Breast epithelium (tissue), 3 donors: ENCODE measurements around the gene SLC44A2.

Experiments
- CTCF ChIP-seq, 3 donors: fragments of 450-650 bp; IDR thresholded peaks; one replicate each; pipeline ENCODE4 v1.5.1; 2016 to 2017; ENCODE audit warnings: antibody characterized with exemption in 3 of 3, mild to moderate bottlenecking in 3 of 3, moderate library complexity in 3 of 3
- POLR2A ChIP-seq: fragments of 450-650 bp; IDR thresholded peaks from one replicate; pipeline ENCODE4 v1.6.1; 2016; ENCODE audit warnings: antibody characterized with exemption, mild to moderate bottlenecking, moderate library complexity
- POLR2AphosphoS5 ChIP-seq, 3 donors: sonication (generic); formaldehyde crosslinking; IDR thresholded peaks; one replicate each; pipeline ENCODE4 v1.6.1; 2017; ENCODE audit warnings: antibody characterized with exemption in 3 of 3

- no peak for TF ChIP-seq CTCF (IDR thresholded peaks at IDR 0.05)
- no peak for TF ChIP-seq POLR2AphosphoS5 (IDR thresholded peaks at IDR 0.05)
- no peak for TF ChIP-seq POLR2A
Observed at GRCh38 chr19:10691883-10692282, 66.5 kb downstream of the SLC44A2 start.
